T-cell (primary cell): ENCODE measurements around the gene IARS2. TPM values are rescaled to one million over a fixed set of nuclear protein-coding genes. Genes with fewer than 3 reads are reported as not detected.

Source experiments
- ATAC-seq, 4 experiments: fragments of 200-7000 bp in 3 of 4; fragments of 150-1000 bp in 1 of 4; cut with Tn5 transposase; replicated peaks in 1 of 4; 1 replicate in 3 of 4; 2 replicates in 1 of 4; pipeline ENCODE4 v1.10.0; 2021; ENCODE audit warnings: moderate library complexity in 3 of 4, mild to moderate bottlenecking in 2 of 4, moderate number of reproducible peaks in 1 of 4
- CTCF ChIA-PET, 2 donors: fragments of 300-600 bp; sonication (Branson Sonifier 250); formaldehyde crosslinking; loops; one replicate each; lab custom pipeline; 2022; ENCODE audit warnings: antibody characterized with exemption in 2 of 2; lab: Charles Lee
- POLR2A ChIA-PET, 2 donors: fragments of 300-600 bp; sonication (Branson Sonifier 250); formaldehyde crosslinking; loops; one replicate each; lab custom pipeline; 2022; ENCODE audit warnings: antibody characterized with exemption in 2 of 2; lab: Charles Lee
- DNase-seq, 35 experiments: peaks; one replicate each; pipeline versions ENCODE4 v3.0.0 to v3.0.0-alpha.2; 2013 to 2023
- H3K27ac ChIP-seq: one replicate; pipeline ENCODE4 v1.5.1; 2013; ENCODE audit warnings: low read length
- H3K27me3 ChIP-seq, 2 experiments: replicated peaks in 1 of 2; 1 replicate in 1 of 2; 2 replicates in 1 of 2; pipeline versions ENCODE4 v1.6.1 to v1.7.0; 2013; ENCODE audit warnings: low read length in 1 of 2, mixed read lengths in 1 of 2; ENCODE audit not compliant: control insufficient read depth in 2 of 2, insufficient read depth in 2 of 2; ENCODE audit errors: extremely low read depth in 1 of 2
- H3K36me3 ChIP-seq, 2 donors: 1 replicate in 1 of 2; 2 replicates in 1 of 2; pipeline versions ENCODE4 v1.6.1 to v1.7.0; 2013; ENCODE audit warnings: low read length in 1 of 2; ENCODE audit not compliant: control insufficient read depth in 2 of 2, insufficient read depth in 1 of 2; ENCODE audit errors: extremely low read depth in 1 of 2
- H3K4me1 ChIP-seq, 2 experiments: 1 replicate in 1 of 2; 2 replicates in 1 of 2; pipeline versions ENCODE4 v1.6.1 to v1.7.0; 2013; ENCODE audit warnings: low read length in 2 of 2, mixed read lengths in 1 of 2; ENCODE audit not compliant: insufficient read depth in 2 of 2, control insufficient read depth in 1 of 2; ENCODE audit errors: extremely low read depth in 1 of 2
- H3K4me3 ChIP-seq, 2 donors: 1 replicate in 1 of 2; 2 replicates in 1 of 2; pipeline versions ENCODE4 v1.5.1 to v1.7.0; 2013; ENCODE audit warnings: mild to moderate bottlenecking in 2 of 2, low read length in 1 of 2, moderate library complexity in 1 of 2; ENCODE audit not compliant: control insufficient read depth in 1 of 2; ENCODE audit errors: extremely low read depth in 1 of 2
- H3K9me3 ChIP-seq: 2 replicates; pipeline ENCODE4 v1.7.0; 2013
- H3K27ac Mint-ChIP-seq, 2 donors: one replicate each; pipeline ENCODE4 v1.8.0; 2020 to 2021; ENCODE audit warnings: mild to moderate bottlenecking in 2 of 2, mixed read lengths in 2 of 2
- H3K27me3 Mint-ChIP-seq, 2 donors: one replicate each; pipeline ENCODE4 v1.8.0; 2021 to 2022; ENCODE audit warnings: mixed read lengths in 2 of 2
- H3K36me3 Mint-ChIP-seq: one replicate; pipeline ENCODE4 v1.8.0; 2021; ENCODE audit warnings: mixed read lengths
- H3K4me1 Mint-ChIP-seq, 3 donors: one replicate each; pipeline ENCODE4 v1.8.0; 2020 to 2022; ENCODE audit warnings: mixed read lengths in 3 of 3, mild to moderate bottlenecking in 1 of 3
- H3K4me3 Mint-ChIP-seq, 3 donors: one replicate each; pipeline ENCODE4 v1.8.0; 2020 to 2022; ENCODE audit warnings: mild to moderate bottlenecking in 3 of 3, mixed read lengths in 3 of 3, moderate library complexity in 3 of 3
- H3K9me3 Mint-ChIP-seq, 3 donors: one replicate each; pipeline ENCODE4 v1.8.0; 2020 to 2022; ENCODE audit warnings: mixed read lengths in 3 of 3
- WGBS: methylation state at CpG from one replicate; pipeline ENCODE4 v1.1.5; 2013; ENCODE audit warnings: missing lambda C conversion rate; ENCODE audit not compliant: insufficient coverage; 5-methylcytosine and 5-hydroxymethylcytosine counted together
- total RNA-seq, 35 experiments: library from RNA in 6 of 35; stranded (reverse) in 6 of 35; fragments of 120-200 nt in 1 of 35; gene quantifications; one replicate each; pipeline versions ENCODE4 v1.2.1 to v1.2.4 and lab custom pipeline; 2013 to 2026

IARS2 gene
- total RNA-seq, 5 donors from 2014 or later (not counting 1 experiment from before 2014, with no cell fraction given), result 35.4 to 43.2 (median 42.3) TPM

GRCh38 chr1:220060876-220061275 lies 33.1 kb upstream of the IARS2 start:
- ChIA-PET CTCF (interaction anchor here in 1 of 2 donors (0.6 kb wide), 1 partner anchor 50 kb away, joined by 5 read pairs; no protein-coding TSS in a partner anchor), POLR2A (no interaction called here)
- H3K9me3 ChIP-seq, result no peaks in the 10 kb centered on the region
- no peak overlapping the region for H3K4me3 ChIP-seq
- H3K27me3 ChIP-seq, result no peaks in the 10 kb centered on the region
- Mint-ChIP-seq H3K4me1 (peaks cover 0 to 7% (median 6%) of the 10 kb centered on the region in 3 donors), H3K36me3 (peaks cover 45% of the 10 kb centered on the region), H3K27ac (no peak overlapping the region), H3K4me3 (no peak overlapping the region), H3K9me3 (peaks cover 0 to 4% (median 3%) of the 10 kb centered on the region in 3 donors), H3K27me3 (no peaks in the 10 kb centered on the region)
- no peak overlapping the region for H3K27ac ChIP-seq
- H3K4me1 ChIP-seq, result peaks cover 0 to 10% of the 10 kb centered on the region in 2 experiments
- DNase-seq, result no peak
- H3K36me3 ChIP-seq, result peaks cover 7 to 25% of the 10 kb centered on the region in 2 donors
- ATAC-seq, result no peak
- WGBS, result 100% methylated on average over 1 of the region's 3 CpGs

GRCh38 chr1:220062629-220063028 lies 31.3 kb upstream of the IARS2 start:
- H3K4me1 Mint-ChIP-seq, result no peaks in the 10 kb centered on the region
- CTCF ChIA-PET, result no interaction called here
- H3K27me3 Mint-ChIP-seq, result no peaks in the 10 kb centered on the region
- Histone ChIP-seq H3K4me1 (no peaks in the 10 kb centered on the region), H3K4me3 (no peak overlapping the region), H3K36me3 (peaks cover 7 to 35% of the 10 kb centered on the region in 2 donors), H3K27me3 (no peaks in the 10 kb centered on the region), H3K9me3 (no peaks in the 10 kb centered on the region), H3K27ac (no peak overlapping the region)
- no CpG with 5 or more reads among the region's 6 CpGs for WGBS
- no peak for DNase-seq
- H3K9me3 Mint-ChIP-seq, result peaks cover 0 to 4% (median 3%) of the 10 kb centered on the region in 3 donors
- no peak for ATAC-seq
- POLR2A ChIA-PET, result interaction anchor here in 1 of 2 donors (0.6 kb wide), 1 partner anchor 31 kb away, joined by 5 read pairs; no protein-coding TSS in a partner anchor
- no peak overlapping the region for H3K27ac Mint-ChIP-seq
- no peak overlapping the region for H3K4me3 Mint-ChIP-seq
- H3K36me3 Mint-ChIP-seq, result peaks cover 41% of the 10 kb centered on the region

GRCh38 chr1:220067269-220068204 lies 26.4 kb upstream of the IARS2 start:
- H3K27me3 ChIP-seq, result no peaks in the 10 kb centered on the region
- no peak overlapping the region for H3K4me3 ChIP-seq
- no peak overlapping the region for H3K27ac ChIP-seq
- ATAC-seq (no peak), DNase-seq (no peak)
- Mint-ChIP-seq H3K27ac (no peak overlapping the region), H3K4me3 (no peak overlapping the region), H3K4me1 (no peaks in the 10 kb centered on the region), H3K9me3 (peaks cover 0 to 3% (median 2%) of the 10 kb centered on the region in 3 donors), H3K36me3 (peaks cover 40% of the 10 kb centered on the region), H3K27me3 (no peaks in the 10 kb centered on the region)
- no peaks in the 10 kb centered on the region for H3K4me1 ChIP-seq
- H3K9me3 ChIP-seq, result no peaks in the 10 kb centered on the region
- WGBS, result no CpG with 5 or more reads among the region's 3 CpGs
- CTCF ChIA-PET, result no interaction called here
- POLR2A ChIA-PET, result interaction anchor here in 1 of 2 donors (0.6 kb wide), 2 partner anchors 23 to 42 kb away, joined by 3 to 4 read pairs; no protein-coding TSS in a partner anchor
- H3K36me3 ChIP-seq, result peaks cover 0 to 36% of the 10 kb centered on the region in 2 donors

GRCh38 chr1:220076861-220077762 lies 16.8 kb upstream of the IARS2 start:
- WGBS, result no CpG with 5 or more reads among the region's 4 CpGs
- CTCF ChIA-PET, result interaction anchor here in 1 of 2 donors (0.6 kb wide), 1 partner anchor 136 kb away, joined by 3 read pairs; no protein-coding TSS in a partner anchor

GRCh38 chr1:220077887-220078286 lies 16.0 kb upstream of the IARS2 start:
- WGBS, result no CpG with 5 or more reads among the region's 3 CpGs
- Histone ChIP-seq H3K4me1 (no peaks in the 10 kb centered on the region), H3K27ac (no peak overlapping the region), H3K4me3 (no peak overlapping the region), H3K36me3 (peaks cover 3 to 9% of the 10 kb centered on the region in 2 donors), H3K9me3 (no peaks in the 10 kb centered on the region), H3K27me3 (no peaks in the 10 kb centered on the region)
- Mint-ChIP-seq H3K36me3 (peaks cover 36% of the 10 kb centered on the region), H3K4me1 (peaks cover 0 to 2% (median 0%) of the 10 kb centered on the region in 3 donors), H3K4me3 (no peak overlapping the region), H3K27me3 (no peaks in the 10 kb centered on the region), H3K27ac (no peak overlapping the region), H3K9me3 (no peaks in the 10 kb centered on the region)
- ChIA-PET CTCF (no interaction called here), POLR2A (interaction anchor here in 1 of 2 donors (0.6 kb wide), 1 partner anchor 38 kb away, joined by 7 read pairs; no protein-coding TSS in a partner anchor)
- ATAC-seq (no peak), DNase-seq (no peak)

More at GRCh38 chr1:220076861-220077762, 16.8 kb upstream of the IARS2 start:
- Histone ChIP-seq H3K36me3 (peaks cover 3 to 15% of the 10 kb centered on the region in 2 donors), H3K9me3 (no peaks in the 10 kb centered on the region), H3K27ac (no peak overlapping the region), H3K4me1 (no peaks in the 10 kb centered on the region), H3K4me3 (no peak overlapping the region), H3K27me3 (no peaks in the 10 kb centered on the region)
- no peak for DNase-seq
- no peak overlapping the region for H3K27ac Mint-ChIP-seq
- POLR2A ChIA-PET, result interaction anchor here in 1 of 2 donors (0.6 kb wide), 1 partner anchor 37 kb away, joined by 7 read pairs; no protein-coding TSS in a partner anchor
- no peak overlapping the region for H3K4me3 Mint-ChIP-seq
- H3K36me3 Mint-ChIP-seq, result peaks cover 39% of the 10 kb centered on the region
- no peaks in the 10 kb centered on the region for H3K9me3 Mint-ChIP-seq
- ATAC-seq, result no peak
- no peaks in the 10 kb centered on the region for H3K27me3 Mint-ChIP-seq
- H3K4me1 Mint-ChIP-seq, result peaks cover 0 to 2% (median 0%) of the 10 kb centered on the region in 3 donors
